Ishikawa (cell line): ENCODE measurements around the gene MYO7A.

Source experiments
- CEBPB ChIP-seq: IDR thresholded peaks from 2 replicates; pipeline ENCODE4 v1.6.1; 2012
- CREB1 ChIP-seq: IDR thresholded peaks from 2 replicates; pipeline ENCODE4 v1.6.1; 2012; ENCODE audit warnings: low read depth
- EGR1 ChIP-seq: IDR thresholded peaks from 2 replicates; pipeline ENCODE4 v1.6.1; 2012
- EP300 ChIP-seq: IDR thresholded peaks from 2 replicates; pipeline ENCODE4 v1.6.1; 2012; ENCODE audit warnings: borderline replicate concordance
- FOXM1 ChIP-seq: IDR thresholded peaks from 2 replicates; pipeline ENCODE4 v1.6.1; 2012; ENCODE audit warnings: low read depth, borderline replicate concordance
- MAX ChIP-seq: IDR thresholded peaks from 2 replicates; pipeline ENCODE4 v1.6.1; 2012
- NFIC ChIP-seq: IDR thresholded peaks from 2 replicates; pipeline ENCODE4 v1.6.1; 2012
- RAD21 ChIP-seq: IDR thresholded peaks from 2 replicates; pipeline ENCODE4 v1.6.1; 2012; ENCODE audit warnings: low read depth
- TAF1 ChIP-seq: IDR thresholded peaks from 2 replicates; pipeline ENCODE4 v1.6.1; 2012; ENCODE audit warnings: low read depth, mild to moderate bottlenecking
- TCF12 ChIP-seq: IDR thresholded peaks from 2 replicates; pipeline ENCODE4 v1.6.1; 2012; ENCODE audit warnings: low read depth
- TEAD4 ChIP-seq: IDR thresholded peaks from 2 replicates; pipeline ENCODE4 v1.6.1; 2012
- YY1 ChIP-seq: IDR thresholded peaks from 2 replicates; pipeline ENCODE4 v1.6.1; 2012; ENCODE audit warnings: low read depth
- ZBTB7A ChIP-seq: IDR thresholded peaks from 2 replicates; pipeline ENCODE4 v1.6.1; 2012; ENCODE audit warnings: low read depth
- TF ChIP-seq, protein P1 (sequence below): IDR thresholded peaks from 2 replicates; pipeline ENCODE4 v1.6.1; 2012
- TF ChIP-seq, protein P2 (sequence below): IDR thresholded peaks from 2 replicates; pipeline ENCODE4 v1.6.1; 2012; ENCODE audit warnings: low read depth, mild to moderate bottlenecking

MYO7A gene

GRCh38 chr11:77207618-77208313, 79.7 kb downstream of the MYO7A start:
- TF ChIP-seq EP300 = no peak
- no peak for TF ChIP-seq CEBPB
- no peak for TF ChIP-seq YY1
- TF ChIP-seq FOXM1 = no peak
- TF ChIP-seq EGR1 = no peak
- TF ChIP-seq TCF12 = no peak
- TF ChIP-seq, protein P1, sequence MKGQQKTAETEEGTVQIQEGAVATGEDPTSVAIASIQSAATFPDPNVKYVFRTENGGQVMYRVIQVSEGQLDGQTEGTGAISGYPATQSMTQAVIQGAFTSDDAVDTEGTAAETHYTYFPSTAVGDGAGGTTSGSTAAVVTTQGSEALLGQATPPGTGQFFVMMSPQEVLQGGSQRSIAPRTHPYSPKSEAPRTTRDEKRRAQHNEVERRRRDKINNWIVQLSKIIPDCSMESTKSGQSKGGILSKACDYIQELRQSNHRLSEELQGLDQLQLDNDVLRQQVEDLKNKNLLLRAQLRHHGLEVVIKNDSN = no peak
- TF ChIP-seq, protein P2, sequence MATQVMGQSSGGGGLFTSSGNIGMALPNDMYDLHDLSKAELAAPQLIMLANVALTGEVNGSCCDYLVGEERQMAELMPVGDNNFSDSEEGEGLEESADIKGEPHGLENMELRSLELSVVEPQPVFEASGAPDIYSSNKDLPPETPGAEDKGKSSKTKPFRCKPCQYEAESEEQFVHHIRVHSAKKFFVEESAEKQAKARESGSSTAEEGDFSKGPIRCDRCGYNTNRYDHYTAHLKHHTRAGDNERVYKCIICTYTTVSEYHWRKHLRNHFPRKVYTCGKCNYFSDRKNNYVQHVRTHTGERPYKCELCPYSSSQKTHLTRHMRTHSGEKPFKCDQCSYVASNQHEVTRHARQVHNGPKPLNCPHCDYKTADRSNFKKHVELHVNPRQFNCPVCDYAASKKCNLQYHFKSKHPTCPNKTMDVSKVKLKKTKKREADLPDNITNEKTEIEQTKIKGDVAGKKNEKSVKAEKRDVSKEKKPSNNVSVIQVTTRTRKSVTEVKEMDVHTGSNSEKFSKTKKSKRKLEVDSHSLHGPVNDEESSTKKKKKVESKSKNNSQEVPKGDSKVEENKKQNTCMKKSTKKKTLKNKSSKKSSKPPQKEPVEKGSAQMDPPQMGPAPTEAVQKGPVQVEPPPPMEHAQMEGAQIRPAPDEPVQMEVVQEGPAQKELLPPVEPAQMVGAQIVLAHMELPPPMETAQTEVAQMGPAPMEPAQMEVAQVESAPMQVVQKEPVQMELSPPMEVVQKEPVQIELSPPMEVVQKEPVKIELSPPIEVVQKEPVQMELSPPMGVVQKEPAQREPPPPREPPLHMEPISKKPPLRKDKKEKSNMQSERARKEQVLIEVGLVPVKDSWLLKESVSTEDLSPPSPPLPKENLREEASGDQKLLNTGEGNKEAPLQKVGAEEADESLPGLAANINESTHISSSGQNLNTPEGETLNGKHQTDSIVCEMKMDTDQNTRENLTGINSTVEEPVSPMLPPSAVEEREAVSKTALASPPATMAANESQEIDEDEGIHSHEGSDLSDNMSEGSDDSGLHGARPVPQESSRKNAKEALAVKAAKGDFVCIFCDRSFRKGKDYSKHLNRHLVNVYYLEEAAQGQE = no peak
- TF ChIP-seq CREB1 = no peak
- no peak for TF ChIP-seq TEAD4
- TF ChIP-seq RAD21 = no peak
- no peak for TF ChIP-seq TAF1
- no peak for TF ChIP-seq MAX
- TF ChIP-seq ZBTB7A = no peak
- no peak for TF ChIP-seq NFIC

GRCh38 chr11:77208535-77208934, 80.5 kb downstream of the MYO7A start:
- TF ChIP-seq EP300 = no peak
- no peak for TF ChIP-seq ZBTB7A
- no peak for TF ChIP-seq TCF12
- TF ChIP-seq CEBPB = no peak
- no peak for TF ChIP-seq FOXM1

DNA sequence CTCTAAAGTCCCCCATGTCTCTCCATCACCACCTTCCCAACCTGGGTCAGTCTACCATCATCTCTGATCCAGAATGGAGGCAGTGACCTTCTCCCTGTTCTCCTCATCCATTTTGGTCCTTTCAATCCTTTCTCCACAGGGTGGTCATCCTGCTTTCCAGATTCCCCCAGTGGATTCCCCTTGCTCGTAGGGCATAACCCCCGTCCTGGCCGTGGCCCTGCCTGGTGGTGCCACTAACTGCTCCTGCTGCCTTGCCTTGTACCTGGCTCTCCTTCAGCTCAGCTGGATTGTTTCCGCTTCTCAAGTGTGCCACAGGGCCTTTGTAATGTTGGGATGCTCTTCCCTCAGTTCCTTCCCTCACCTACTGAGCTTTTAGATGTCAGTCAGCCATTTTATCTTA, 81.6 kb downstream of the MYO7A start:
- TF ChIP-seq TEAD4 = no peak
- TF ChIP-seq MAX = no peak
- no peak for TF ChIP-seq YY1
- TF ChIP-seq CREB1 = no peak

- TF ChIP-seq FOXM1 = no peak
- no peak for TF ChIP-seq CEBPB
- TF ChIP-seq EP300 = no peak
- no peak for TF ChIP-seq TCF12
- TF ChIP-seq, protein P2 = no peak
- no peak for TF ChIP-seq MAX
- TF ChIP-seq RAD21 = no peak
- no peak for TF ChIP-seq NFIC
- TF ChIP-seq EGR1 = no peak
- TF ChIP-seq, protein P1 = no peak
- no peak for TF ChIP-seq YY1
- TF ChIP-seq TAF1 = no peak
- no peak for TF ChIP-seq TEAD4
- TF ChIP-seq CREB1 = no peak
Measured at GRCh38 chr11:77211040-77211451, 83.0 kb downstream of the MYO7A start.

DNA sequence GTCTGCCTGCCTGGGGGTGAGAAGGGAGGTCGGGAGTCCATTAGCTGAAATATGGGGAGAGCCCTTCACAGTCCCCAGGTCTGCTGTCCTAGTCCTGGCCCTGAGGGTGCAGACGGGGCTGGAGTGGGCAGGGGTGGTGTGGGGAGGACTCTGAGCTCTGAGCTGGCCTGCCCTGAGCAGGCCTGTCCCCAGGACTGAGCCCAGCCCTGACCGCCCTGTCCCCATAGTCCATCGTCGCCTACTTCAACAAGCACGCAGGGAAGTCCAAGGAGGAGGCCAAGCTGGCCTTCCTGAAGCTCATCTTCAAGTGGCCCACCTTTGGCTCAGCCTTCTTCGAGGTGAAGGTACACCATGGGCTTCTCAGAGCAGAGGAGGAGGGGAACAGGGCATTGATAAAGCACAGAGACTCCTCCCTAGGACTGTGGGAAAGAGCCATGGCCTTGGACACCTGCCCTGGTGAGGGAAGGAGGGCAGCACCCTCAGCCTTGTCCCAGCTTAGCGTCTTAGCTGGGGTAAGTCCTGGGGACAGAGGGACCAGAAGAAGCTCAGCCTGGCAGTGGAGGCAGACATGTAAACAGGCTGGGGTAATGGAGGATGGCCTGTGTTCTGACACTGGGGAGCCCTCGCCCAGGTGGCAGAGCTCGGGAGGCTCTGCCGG, 83.7 kb downstream of the MYO7A start:
- TF ChIP-seq EGR1 = no peak
- TF ChIP-seq CEBPB = no peak
- TF ChIP-seq MAX = no peak
- TF ChIP-seq, protein P2 = no peak
- TF ChIP-seq FOXM1 = no peak
- no peak for TF ChIP-seq EP300
- TF ChIP-seq NFIC = no peak
- no peak for TF ChIP-seq CREB1
- no peak for TF ChIP-seq TAF1
- TF ChIP-seq RAD21 = no peak
- TF ChIP-seq ZBTB7A = no peak
- TF ChIP-seq YY1 = no peak
- no peak for TF ChIP-seq TEAD4
- TF ChIP-seq, protein P1 = no peak
- no peak for TF ChIP-seq TCF12
